ENCODE results near the gene GABRR2.

DNA sequence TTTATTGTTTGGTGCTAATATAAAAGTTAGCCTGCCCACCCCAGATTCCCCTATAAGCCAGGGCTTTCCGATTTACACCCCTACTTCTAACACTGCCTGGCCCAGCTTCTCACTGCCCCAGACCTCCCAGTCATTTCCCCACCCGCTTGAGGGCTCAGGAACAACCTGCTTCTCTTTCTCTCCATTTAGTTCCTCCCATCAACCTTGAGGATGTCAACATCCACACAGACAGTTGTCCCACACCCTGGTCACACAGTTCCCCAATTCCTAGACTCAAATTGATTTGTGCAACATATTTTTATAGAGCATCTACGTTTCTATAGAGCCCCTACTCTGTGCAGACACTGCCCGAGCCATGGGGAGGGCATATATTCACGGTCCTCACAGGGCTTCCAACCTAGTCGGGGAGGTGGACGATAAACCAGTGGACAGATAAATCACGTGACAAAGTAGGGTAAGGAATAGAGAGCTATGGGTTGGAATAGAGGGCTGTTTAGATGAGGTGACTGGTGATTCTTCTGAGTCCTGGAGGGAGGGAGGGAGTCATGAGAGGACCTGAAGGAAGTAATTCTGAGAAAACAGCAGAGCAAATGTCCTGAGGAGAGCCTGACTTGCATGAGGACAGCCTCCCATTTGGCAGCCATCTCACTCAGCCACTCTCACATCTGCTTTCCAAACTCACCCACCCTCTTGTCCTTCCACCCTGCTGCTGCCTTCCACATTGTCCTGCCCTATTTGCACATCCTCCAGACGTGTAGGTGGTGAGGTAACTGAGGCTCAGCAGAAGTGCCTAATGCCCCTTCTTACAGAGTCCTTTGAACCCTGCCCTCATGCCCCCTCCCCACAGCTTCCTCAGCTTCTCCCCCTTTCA is 6.3 kb downstream of the GABRR2 start:
- TF ChIP-seq, protein P1, sequence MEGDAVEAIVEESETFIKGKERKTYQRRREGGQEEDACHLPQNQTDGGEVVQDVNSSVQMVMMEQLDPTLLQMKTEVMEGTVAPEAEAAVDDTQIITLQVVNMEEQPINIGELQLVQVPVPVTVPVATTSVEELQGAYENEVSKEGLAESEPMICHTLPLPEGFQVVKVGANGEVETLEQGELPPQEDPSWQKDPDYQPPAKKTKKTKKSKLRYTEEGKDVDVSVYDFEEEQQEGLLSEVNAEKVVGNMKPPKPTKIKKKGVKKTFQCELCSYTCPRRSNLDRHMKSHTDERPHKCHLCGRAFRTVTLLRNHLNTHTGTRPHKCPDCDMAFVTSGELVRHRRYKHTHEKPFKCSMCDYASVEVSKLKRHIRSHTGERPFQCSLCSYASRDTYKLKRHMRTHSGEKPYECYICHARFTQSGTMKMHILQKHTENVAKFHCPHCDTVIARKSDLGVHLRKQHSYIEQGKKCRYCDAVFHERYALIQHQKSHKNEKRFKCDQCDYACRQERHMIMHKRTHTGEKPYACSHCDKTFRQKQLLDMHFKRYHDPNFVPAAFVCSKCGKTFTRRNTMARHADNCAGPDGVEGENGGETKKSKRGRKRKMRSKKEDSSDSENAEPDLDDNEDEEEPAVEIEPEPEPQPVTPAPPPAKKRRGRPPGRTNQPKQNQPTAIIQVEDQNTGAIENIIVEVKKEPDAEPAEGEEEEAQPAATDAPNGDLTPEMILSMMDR (IDR thresholded peaks at IDR 0.05): no peak
- no peak for TF ChIP-seq POLR2A (IDR thresholded peaks at IDR 0.05)

Data from Peyer's patch (tissue), 4 donors.